ENCODE measurements around the gene REM2. TPM values are rescaled to one million over a fixed set of nuclear protein-coding genes. Genes with fewer than 3 reads are reported as not detected.

Gene REM2
- total RNA-seq (2014; rRNA removed; shearing (Covaris generic)): not detected in 2 replicates

DNA sequence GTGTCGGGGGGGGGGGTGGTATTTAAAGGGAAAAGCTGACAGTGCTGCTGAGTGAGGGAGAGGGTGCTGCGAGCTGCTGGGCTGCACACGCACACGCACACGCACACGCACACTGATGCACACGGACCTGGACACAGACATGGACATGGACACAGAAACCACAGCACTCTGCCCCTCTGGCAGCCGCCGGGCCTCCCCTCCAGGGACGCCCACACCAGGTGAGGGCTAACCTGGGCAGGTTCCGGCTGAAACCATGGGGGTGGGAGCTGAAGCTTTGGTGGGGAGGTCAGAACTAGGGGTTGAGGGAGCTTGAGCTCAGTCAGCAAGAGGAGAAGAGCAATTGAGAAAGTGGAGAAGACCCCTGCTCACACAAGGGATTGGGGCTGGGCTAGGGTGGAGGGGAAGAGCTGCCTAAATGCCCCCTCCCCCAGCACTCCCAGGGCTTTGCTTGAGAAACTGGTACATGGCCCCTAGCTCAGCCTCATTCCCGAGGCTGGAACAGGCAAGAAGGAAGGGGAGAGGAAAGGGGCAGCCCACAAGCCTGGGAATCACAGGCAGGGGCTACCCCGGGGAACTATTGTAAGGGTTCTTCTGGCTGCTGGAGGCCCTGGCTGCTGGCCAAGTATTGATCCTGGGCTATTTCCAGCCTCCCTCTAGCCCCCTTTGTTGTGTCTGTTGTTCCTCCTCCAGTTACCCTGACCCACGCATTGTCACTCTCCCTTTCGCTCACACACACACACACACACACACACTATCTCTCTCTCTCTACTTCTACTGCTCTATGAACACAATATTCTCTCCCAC lies at the start of gene REM2:
Gene REM2 (plus strand): TSS at position 50 of the 804 bp plus-strand sequence. CDS start 66 bp downstream, at position 116.
- no peak for DNase-seq (ENCODE audit: low spot score)

DNA sequence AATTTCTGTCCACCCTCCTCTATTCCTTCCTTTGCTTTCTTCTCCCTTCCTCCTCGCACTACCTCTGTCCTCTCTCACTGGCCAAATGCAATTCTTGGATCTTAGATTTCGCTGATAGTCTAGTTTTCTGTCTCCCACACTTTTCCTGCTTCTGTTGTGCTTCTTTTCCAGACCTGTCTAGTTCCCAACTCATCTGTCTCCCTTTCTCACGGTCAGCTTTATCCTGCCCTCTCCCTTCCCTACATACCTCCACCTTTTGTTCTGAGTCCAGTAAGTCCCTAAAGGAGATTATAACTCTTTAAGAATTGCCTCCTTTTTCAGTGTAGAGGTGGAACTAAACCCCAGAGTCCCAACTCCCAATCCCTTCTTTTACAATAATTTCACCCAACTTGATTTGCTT lies 47.5 kb upstream of the REM2 start:
- no peak for DNase-seq (ENCODE audit: low spot score)

GRCh38 chr14:22836301-22837113 lies 46.5 kb upstream of the REM2 start, which contains the start of gene MMP14:
Gene MMP14 (plus strand): TSS chr14:22836585. CDS start chr14:22836818, 233 bp downstream.
- no peak for DNase-seq (ENCODE audit: low spot score)

GRCh38 chr14:22837114-22837749 lies 45.8 kb upstream of the REM2 start:
- no peak for DNase-seq (ENCODE audit: low spot score)

- no peak for DNase-seq (ENCODE audit: low spot score)
These were observed 45.1 kb upstream of the REM2 start for GRCh38 chr14:22837750-22838538.

GRCh38 chr14:22838631-22839041 lies 44.4 kb upstream of the REM2 start:
- DNase-seq (ENCODE audit: low spot score): no peak

GRCh38 chr14:22839159-22839779 lies 43.8 kb upstream of the REM2 start:
- DNase-seq (ENCODE audit: low spot score): no peak

- DNase-seq (ENCODE audit: low spot score): no peak
These were observed 41.7 kb upstream of the REM2 start for GRCh38 chr14:22841311-22841710.

- no peak for DNase-seq (ENCODE audit: low spot score)
These were observed 41.3 kb upstream of the REM2 start for GRCh38 chr14:22841769-22842168.

- no peak for DNase-seq (ENCODE audit: low spot score)
These were observed 40.6 kb upstream of the REM2 start for GRCh38 chr14:22842211-22843122.

DNA sequence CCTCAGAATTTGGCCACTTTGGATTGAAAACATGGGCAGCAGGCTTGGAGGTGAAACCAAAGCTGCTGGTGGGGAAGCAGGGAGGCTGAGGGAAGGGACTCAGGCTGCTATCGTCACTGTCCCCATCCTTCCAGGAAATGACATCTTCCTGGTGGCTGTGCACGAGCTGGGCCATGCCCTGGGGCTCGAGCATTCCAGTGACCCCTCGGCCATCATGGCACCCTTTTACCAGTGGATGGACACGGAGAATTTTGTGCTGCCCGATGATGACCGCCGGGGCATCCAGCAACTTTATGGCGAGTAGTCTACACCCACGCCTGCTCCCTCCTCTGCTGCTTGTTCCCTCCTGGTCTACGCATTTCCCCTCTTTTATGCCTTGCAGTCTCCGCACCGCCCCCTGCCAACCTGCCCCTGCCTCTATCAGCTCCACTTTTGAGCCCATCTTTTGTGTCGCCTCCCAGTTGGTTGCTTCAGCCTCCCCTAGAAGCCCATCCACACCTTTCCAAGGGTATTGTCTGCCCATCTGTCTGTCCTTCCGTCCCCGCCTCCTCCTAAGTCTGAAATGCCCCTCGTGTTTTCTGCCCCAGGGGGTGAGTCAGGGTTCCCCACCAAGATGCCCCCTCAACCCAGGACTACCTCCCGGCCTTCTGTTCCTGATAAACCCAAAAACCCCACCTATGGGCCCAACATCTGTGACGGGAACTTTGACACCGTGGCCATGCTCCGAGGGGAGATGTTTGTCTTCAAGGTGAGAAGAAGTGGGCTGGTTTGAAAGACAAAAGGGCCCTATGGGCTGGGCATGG lies 39.7 kb upstream of the REM2 start:
- no peak for DNase-seq (ENCODE audit: low spot score)

- DNase-seq (ENCODE audit: low spot score): no peak
These were observed 38.6 kb upstream of the REM2 start for GRCh38 chr14:22844221-22845102.

DNA sequence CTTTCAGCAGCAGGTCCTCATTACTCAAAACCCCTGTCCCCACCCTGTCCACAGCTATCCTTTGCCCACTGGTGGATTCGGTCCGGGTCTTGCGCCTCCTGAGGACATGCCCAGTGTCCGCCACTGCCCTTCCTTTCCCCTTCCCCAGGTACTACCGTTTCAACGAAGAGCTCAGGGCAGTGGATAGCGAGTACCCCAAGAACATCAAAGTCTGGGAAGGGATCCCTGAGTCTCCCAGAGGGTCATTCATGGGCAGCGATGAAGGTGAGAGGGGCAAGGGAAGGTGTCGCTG lies 38.0 kb upstream of the REM2 start:
- DNase-seq (ENCODE audit: low spot score): no peak

DNA sequence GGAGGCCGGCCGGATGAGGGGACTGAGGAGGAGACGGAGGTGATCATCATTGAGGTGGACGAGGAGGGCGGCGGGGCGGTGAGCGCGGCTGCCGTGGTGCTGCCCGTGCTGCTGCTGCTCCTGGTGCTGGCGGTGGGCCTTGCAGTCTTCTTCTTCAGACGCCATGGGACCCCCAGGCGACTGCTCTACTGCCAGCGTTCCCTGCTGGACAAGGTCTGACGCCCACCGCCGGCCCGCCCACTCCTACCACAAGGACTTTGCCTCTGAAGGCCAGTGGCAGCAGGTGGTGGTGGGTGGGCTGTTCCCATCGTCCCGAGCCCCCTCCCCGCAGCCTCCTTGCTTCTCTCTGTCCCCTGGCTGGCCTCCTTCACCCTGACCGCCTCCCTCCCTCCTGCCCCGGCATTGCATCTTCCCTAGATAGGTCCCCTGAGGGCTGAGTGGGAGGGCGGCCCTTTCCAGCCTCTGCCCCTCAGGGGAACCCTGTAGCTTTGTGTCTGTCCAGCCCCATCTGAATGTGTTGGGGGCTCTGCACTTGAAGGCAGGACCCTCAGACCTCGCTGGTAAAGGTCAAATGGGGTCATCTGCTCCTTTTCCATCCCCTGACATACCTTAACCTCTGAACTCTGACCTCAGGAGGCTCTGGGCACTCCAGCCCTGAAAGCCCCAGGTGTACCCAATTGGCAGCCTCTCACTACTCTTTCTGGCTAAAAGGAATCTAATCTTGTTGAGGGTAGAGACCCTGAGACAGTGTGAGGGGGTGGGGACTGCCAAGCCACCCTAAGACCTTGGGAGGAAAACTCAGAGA lies 37.0 kb upstream of the REM2 start:
- DNase-seq (ENCODE audit: low spot score): no peak

DNA sequence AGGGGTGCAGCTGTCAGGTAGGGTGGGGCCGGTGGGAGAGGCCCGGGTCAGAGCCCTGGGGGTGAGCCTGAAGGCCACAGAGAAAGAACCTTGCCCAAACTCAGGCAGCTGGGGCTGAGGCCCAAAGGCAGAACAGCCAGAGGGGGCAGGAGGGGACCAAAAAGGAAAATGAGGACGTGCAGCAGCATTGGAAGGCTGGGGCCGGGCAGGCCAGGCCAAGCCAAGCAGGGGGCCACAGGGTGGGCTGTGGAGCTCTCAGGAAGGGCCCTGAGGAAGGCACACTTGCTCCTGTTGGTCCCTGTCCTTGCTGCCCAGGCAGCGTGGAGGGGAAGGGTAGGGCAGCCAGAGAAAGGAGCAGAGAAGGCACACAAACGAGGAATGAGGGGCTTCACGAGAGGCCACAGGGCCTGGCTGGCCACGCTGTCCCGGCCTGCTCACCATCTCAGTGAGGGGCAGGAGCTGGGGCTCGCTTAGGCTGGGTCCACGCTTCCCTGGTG lies 36.2 kb upstream of the REM2 start:
- DNase-seq (ENCODE audit: low spot score): no peak

DNA sequence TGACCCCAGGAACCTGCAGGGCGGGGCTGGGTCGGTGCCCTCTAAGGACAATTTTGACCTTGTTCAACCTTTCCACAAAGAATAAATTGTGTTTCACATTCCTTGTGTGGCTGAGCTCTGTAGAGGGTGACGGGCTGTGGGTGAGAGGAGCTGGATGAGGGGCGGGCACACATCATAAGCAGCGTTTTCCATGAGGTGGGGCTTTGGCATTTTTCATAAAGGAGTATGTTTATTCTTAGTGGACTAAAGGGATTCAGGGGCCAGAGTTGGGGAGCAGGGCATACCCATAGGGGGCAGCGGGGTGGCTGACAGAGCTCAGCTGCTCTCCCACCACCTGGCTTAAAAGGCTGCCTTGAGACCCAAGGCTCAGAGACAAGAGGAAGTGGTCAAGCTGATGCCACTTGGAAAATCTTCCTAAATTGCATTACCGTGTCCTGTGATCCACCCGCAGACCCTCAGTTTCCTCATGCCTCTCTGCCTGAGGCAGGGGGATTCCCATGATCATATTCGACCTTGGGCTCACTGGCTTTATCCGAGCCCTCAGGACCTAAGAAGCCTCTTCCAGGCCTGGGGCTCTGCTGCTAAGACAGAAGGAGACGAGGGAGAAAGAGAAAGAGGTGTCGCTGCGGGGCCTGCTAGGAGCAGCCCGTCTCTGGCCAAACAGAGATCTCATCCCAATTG lies 35.2 kb upstream of the REM2 start:
- DNase-seq (ENCODE audit: low spot score): no peak
